ENCODE data around the gene FSTL4.

Gene FSTL4

GRCh38 chr5:133233616-133234015 lies 378.7 kb downstream of the FSTL4 start:
- no peak for DNase-seq

GRCh38 chr5:133232911-133233310 lies 379.4 kb downstream of the FSTL4 start:
- no peak for DNase-seq

- no peak for DNase-seq
Observed at GRCh38 chr5:133232435-133232834, 379.9 kb downstream of the FSTL4 start.

- DNase-seq: peak; percentile 79
Observed at GRCh38 chr5:133232011-133232410, 380.3 kb downstream of the FSTL4 start.

- no peak for DNase-seq
Observed at GRCh38 chr5:133230823-133231578, 381.3 kb downstream of the FSTL4 start.

- DNase-seq: no peak
Observed at GRCh38 chr5:133229931-133230664, 382.2 kb downstream of the FSTL4 start.

GRCh38 chr5:133228316-133228715 lies 384.0 kb downstream of the FSTL4 start:
- DNase-seq: no peak

GRCh38 chr5:133227897-133228296 lies 384.4 kb downstream of the FSTL4 start:
- DNase-seq: no peak

- DNase-seq: no peak
Observed at GRCh38 chr5:133227082-133227481, 385.3 kb downstream of the FSTL4 start.

GRCh38 chr5:133226186-133226585 lies 386.2 kb downstream of the FSTL4 start:
- DNase-seq: no peak

- DNase-seq: no peak
Observed at GRCh38 chr5:133225671-133226152, 386.6 kb downstream of the FSTL4 start.

GRCh38 chr5:133222979-133223378 lies 389.4 kb downstream of the FSTL4 start:
- no peak for DNase-seq

GRCh38 chr5:133222521-133222920 lies 389.8 kb downstream of the FSTL4 start:
- no peak for DNase-seq

- DNase-seq: no peak
Observed at GRCh38 chr5:133222040-133222439, 390.3 kb downstream of the FSTL4 start.

- DNase-seq: no peak
Observed at GRCh38 chr5:133220851-133221674, 391.3 kb downstream of the FSTL4 start.

- no peak for DNase-seq
Observed at GRCh38 chr5:133219296-133219695, 393.0 kb downstream of the FSTL4 start.

GRCh38 chr5:133216138-133216537 lies 396.2 kb downstream of the FSTL4 start:
- DNase-seq: peak; percentile 28

- DNase-seq: no peak
Observed at GRCh38 chr5:133214153-133214820, 398.1 kb downstream of the FSTL4 start.

GRCh38 chr5:133205649-133206048 lies 406.7 kb downstream of the FSTL4 start:
- no peak for DNase-seq

GRCh38 chr5:133205204-133205603 lies 407.1 kb downstream of the FSTL4 start:
- no peak for DNase-seq

GRCh38 chr5:133203317-133204305 lies 408.7 kb downstream of the FSTL4 start:
- no peak for DNase-seq
